Fibroblast of mammary gland (primary cell): ENCODE results near the gene IRF2BP1.
"Not testable (repeated sequence)": the region's sequence is repeated elsewhere in the genome, so short reads cannot be mapped to it uniquely, and the experiment has no call there.

Experiments
- DNase-seq: peaks from one replicate; pipeline ENCODE4 v3.0.0-alpha.2; 2010; ENCODE audit warnings: low read depth
- H3K4me3 ChIP-seq: 2 replicates; pipeline ENCODE4 v1.5.1; 2011; ENCODE audit warnings: low read depth, mild to moderate bottlenecking, low read length, moderate library complexity; ENCODE audit not compliant: control insufficient read depth
- CTCF ChIP-seq: conservative IDR thresholded peaks from 2 replicates; pipeline ENCODE4 v1.5.1; 2011; ENCODE audit warnings: low read depth, low read length, inconsistent platforms; ENCODE audit not compliant: control insufficient read depth, insufficient read depth

Gene IRF2BP1

GRCh38 chr19:45897261-45897812, 11.4 kb upstream of the IRF2BP1 start:
- DNase-seq = no peak
- no peak overlapping the region for H3K4me3 ChIP-seq
- TF ChIP-seq CTCF = no peak

GRCh38 chr19:45895983-45896599, 10.2 kb upstream of the IRF2BP1 start:
- not testable (repeated sequence) for DNase-seq, H3K4me3 ChIP-seq

GRCh38 chr19:45895519-45895972, 9.6 kb upstream of the IRF2BP1 start:
- no peak for TF ChIP-seq CTCF
- no peak for DNase-seq

GRCh38 chr19:45890877-45891276, 4.9 kb upstream of the IRF2BP1 start:
- no peak for DNase-seq
- TF ChIP-seq CTCF = no peak
- H3K4me3 ChIP-seq = no peak overlapping the region

More at GRCh38 chr19:45895519-45895972, 9.6 kb upstream of the IRF2BP1 start:
- no peak overlapping the region for H3K4me3 ChIP-seq

GRCh38 chr19:45889210-45889885, 3.4 kb upstream of the IRF2BP1 start:
- H3K4me3 ChIP-seq = no peak overlapping the region
- TF ChIP-seq CTCF = no peak
- DNase-seq = no peak

GRCh38 chr19:45887200-45887710, 1.3 kb upstream of the IRF2BP1 start:
- peak overlapping the region; percentile 69 for H3K4me3 ChIP-seq
- TF ChIP-seq CTCF = no peak
- DNase-seq = peak; percentile 21
